ENCODE results near the gene WDFY4.
A peak's percentile ranks its signal among the peaks of the same experiment; 100 is the strongest.

Gene WDFY4

DNA sequence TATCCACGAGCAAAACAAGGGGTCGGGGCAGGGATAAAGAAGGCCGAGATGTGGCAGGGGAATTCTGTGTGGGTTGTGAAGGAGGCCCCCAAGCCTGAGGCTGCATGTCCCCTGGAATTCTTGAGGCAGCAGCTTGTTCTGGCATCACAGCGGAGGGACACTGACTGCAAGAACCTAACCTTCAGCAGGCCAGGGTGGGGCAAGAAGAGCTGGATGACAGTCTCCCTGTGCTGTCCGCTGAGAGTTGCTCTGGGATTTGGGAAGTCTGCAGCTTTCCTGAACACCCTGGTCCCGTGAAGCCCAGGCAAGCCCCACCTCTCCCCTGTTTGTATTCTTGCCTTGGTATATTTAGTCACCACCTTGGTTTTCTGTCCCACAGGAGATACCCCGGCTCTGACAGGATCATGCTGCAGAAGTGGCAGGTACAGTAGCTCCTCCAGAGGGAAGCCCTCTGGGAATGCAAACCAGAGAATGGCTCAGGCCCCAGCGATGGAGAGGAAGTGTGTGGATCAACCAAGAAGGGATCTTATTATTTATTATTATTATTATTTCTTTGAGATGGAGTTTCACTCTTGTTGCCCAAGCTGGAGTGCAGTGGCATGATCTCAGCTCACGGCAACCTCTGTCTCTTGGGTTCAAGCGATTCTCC lies 256.9 kb downstream of the WDFY4 start:
- no peaks in the 10 kb centered on the region for H3K36me3 ChIP-seq (ENCODE audit: low read depth)
- no peaks in the 10 kb centered on the region for H3K4me1 ChIP-seq (ENCODE audit: insufficient read depth, poor library complexity, severe bottlenecking)
- ATAC-seq (ENCODE audit: low read depth) (no peak), DNase-seq (ENCODE audit: low spot score) (no peak)
- H3K27ac ChIP-seq (ENCODE audit: poor library complexity, severe bottlenecking) = no peak overlapping the region
- H3K4me3 ChIP-seq (ENCODE audit: severe bottlenecking) = no peak overlapping the region
- H3K27me3 ChIP-seq (ENCODE audit: insufficient read depth, poor library complexity, severe bottlenecking) = no peaks in the 10 kb centered on the region
- TF ChIP-seq CTCF (IDR thresholded peaks at IDR 0.05; ENCODE audit: poor library complexity, severe bottlenecking) = no peak
- H3K9me3 ChIP-seq (ENCODE audit: severe bottlenecking) = no peaks in the 10 kb centered on the region

DNA sequence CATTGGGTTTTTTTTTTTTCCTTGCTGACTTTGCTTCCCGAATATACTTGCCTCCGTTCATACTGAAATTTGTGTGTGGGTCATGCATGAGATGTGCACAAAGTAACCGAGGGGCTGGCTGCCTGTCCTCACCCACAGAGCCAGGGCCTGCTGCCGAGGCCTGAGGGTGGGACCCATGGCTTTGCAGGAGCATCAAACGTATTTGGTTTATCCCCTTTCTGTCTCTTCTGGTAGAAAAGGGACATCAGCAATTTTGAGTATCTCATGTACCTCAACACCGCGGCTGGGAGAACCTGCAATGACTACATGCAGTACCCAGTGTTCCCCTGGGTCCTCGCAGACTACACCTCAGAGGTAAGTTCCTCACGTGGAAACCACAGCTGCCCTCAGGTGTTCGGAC lies 258.4 kb downstream of the WDFY4 start:
- no peaks in the 10 kb centered on the region for H3K27me3 ChIP-seq (ENCODE audit: insufficient read depth, poor library complexity, severe bottlenecking)
- H3K27ac ChIP-seq (ENCODE audit: poor library complexity, severe bottlenecking) = no peak overlapping the region
- no peak overlapping the region for H3K4me3 ChIP-seq (ENCODE audit: severe bottlenecking)
- no peaks in the 10 kb centered on the region for H3K4me1 ChIP-seq (ENCODE audit: insufficient read depth, poor library complexity, severe bottlenecking)
- H3K9me3 ChIP-seq (ENCODE audit: severe bottlenecking) = no peaks in the 10 kb centered on the region
- ATAC-seq (ENCODE audit: low read depth) (no peak), DNase-seq (ENCODE audit: low spot score) (no peak)
- TF ChIP-seq CTCF (IDR thresholded peaks at IDR 0.05; ENCODE audit: poor library complexity, severe bottlenecking) = no peak
- no peaks in the 10 kb centered on the region for H3K36me3 ChIP-seq (ENCODE audit: low read depth)

DNA sequence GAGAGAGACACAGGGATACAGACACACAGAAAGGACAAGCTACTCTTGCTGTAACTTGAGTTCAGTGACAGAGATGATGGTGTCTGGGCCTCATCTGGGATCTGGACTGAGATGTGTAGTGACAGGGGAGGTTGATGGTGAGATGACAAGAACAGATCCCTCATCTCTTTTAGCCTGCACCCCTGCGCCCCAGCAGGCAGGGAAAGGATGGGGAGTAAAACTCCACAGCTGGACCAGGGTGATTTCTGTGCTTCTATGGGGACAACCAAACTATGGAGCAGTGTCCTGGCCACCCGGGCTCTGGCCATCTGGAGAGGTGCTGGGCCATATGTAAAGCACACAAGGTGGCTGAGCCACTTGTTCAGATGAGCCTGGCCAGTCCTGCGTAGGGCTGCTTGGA lies 259.5 kb downstream of the WDFY4 start:
- Histone ChIP-seq H3K9me3 (ENCODE audit: severe bottlenecking) (no peaks in the 10 kb centered on the region), H3K27me3 (ENCODE audit: insufficient read depth, poor library complexity, severe bottlenecking) (no peaks in the 10 kb centered on the region), H3K27ac (ENCODE audit: poor library complexity, severe bottlenecking) (no peak overlapping the region), H3K4me1 (ENCODE audit: insufficient read depth, poor library complexity, severe bottlenecking) (no peaks in the 10 kb centered on the region), H3K36me3 (ENCODE audit: low read depth) (no peaks in the 10 kb centered on the region), H3K4me3 (ENCODE audit: severe bottlenecking) (no peak overlapping the region)
- no peak for ATAC-seq (ENCODE audit: low read depth)
- TF ChIP-seq CTCF (IDR thresholded peaks at IDR 0.05; ENCODE audit: poor library complexity, severe bottlenecking) = no peak
- DNase-seq (ENCODE audit: low spot score) = peak; percentile 19

DNA sequence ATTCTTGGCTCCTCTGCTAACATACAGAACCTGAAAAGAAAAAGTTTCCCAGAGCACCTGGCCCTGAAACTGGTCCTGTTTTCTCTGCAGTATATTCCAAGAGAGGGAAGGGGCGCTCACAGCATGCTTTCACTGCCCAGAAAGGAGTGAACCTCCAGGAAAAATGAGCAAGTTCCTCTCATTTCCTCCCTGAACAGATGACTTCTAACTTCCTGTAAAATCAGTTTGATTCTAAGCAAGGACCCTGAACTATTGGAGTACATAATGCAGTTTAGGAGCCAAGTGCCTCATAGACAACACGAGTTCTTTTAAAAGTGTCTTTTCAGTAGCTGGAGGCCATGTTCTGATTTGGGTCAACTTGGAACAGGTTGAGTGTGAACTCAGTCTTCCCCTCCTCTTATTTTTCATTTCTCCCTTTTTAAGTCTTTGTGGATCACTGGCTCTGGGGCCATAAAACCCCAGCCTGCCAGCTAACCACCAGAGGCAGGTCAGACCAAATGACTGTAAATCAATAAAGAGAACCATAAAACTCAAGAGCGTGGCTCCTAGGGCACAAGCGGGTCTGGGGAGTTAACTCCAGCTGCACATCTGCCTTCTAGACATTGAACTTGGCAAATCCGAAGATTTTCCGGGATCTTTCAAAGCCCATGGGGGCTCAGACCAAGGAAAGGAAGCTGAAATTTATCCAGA lies 260.9 kb downstream of the WDFY4 start:
- TF ChIP-seq CTCF (IDR thresholded peaks at IDR 0.05; ENCODE audit: poor library complexity, severe bottlenecking) = no peak
- Histone ChIP-seq H3K4me1 (ENCODE audit: insufficient read depth, poor library complexity, severe bottlenecking) (no peaks in the 10 kb centered on the region), H3K36me3 (ENCODE audit: low read depth) (no peaks in the 10 kb centered on the region), H3K9me3 (ENCODE audit: severe bottlenecking) (no peaks in the 10 kb centered on the region), H3K27me3 (ENCODE audit: insufficient read depth, poor library complexity, severe bottlenecking) (no peaks in the 10 kb centered on the region), H3K27ac (ENCODE audit: poor library complexity, severe bottlenecking) (no peak overlapping the region), H3K4me3 (ENCODE audit: severe bottlenecking) (no peak overlapping the region)
- ATAC-seq (ENCODE audit: low read depth) (no peak), DNase-seq (ENCODE audit: low spot score) (peak; percentile 3)

GRCh38 chr10:48946332-48946731 lies 261.7 kb downstream of the WDFY4 start:
- Histone ChIP-seq H3K27me3 (ENCODE audit: insufficient read depth, poor library complexity, severe bottlenecking) (no peaks in the 10 kb centered on the region), H3K4me3 (ENCODE audit: severe bottlenecking) (no peak overlapping the region), H3K27ac (ENCODE audit: poor library complexity, severe bottlenecking) (no peak overlapping the region), H3K9me3 (ENCODE audit: severe bottlenecking) (no peaks in the 10 kb centered on the region), H3K36me3 (ENCODE audit: low read depth) (no peaks in the 10 kb centered on the region), H3K4me1 (ENCODE audit: insufficient read depth, poor library complexity, severe bottlenecking) (no peaks in the 10 kb centered on the region)
- ATAC-seq (ENCODE audit: low read depth) (no peak), DNase-seq (ENCODE audit: low spot score) (no peak)
- no peak for TF ChIP-seq CTCF (IDR thresholded peaks at IDR 0.05; ENCODE audit: poor library complexity, severe bottlenecking)
